GM12875 (cell line): ENCODE results near the gene MPST.

Experiments used
- H3K4me3 ChIP-seq: one replicate; pipeline ENCODE4 v1.5.1; 2011; ENCODE audit warnings: low read depth, low read length, control low read depth
- TF ChIP-seq, protein P1 (sequence below): IDR thresholded peaks from 2 replicates; pipeline ENCODE4 v1.5.1; 2011; ENCODE audit warnings: low read depth, mild to moderate bottlenecking, control low read depth, inconsistent platforms, low read length, moderate library complexity, borderline replicate concordance; ENCODE audit not compliant: insufficient read depth

Gene MPST

DNA sequence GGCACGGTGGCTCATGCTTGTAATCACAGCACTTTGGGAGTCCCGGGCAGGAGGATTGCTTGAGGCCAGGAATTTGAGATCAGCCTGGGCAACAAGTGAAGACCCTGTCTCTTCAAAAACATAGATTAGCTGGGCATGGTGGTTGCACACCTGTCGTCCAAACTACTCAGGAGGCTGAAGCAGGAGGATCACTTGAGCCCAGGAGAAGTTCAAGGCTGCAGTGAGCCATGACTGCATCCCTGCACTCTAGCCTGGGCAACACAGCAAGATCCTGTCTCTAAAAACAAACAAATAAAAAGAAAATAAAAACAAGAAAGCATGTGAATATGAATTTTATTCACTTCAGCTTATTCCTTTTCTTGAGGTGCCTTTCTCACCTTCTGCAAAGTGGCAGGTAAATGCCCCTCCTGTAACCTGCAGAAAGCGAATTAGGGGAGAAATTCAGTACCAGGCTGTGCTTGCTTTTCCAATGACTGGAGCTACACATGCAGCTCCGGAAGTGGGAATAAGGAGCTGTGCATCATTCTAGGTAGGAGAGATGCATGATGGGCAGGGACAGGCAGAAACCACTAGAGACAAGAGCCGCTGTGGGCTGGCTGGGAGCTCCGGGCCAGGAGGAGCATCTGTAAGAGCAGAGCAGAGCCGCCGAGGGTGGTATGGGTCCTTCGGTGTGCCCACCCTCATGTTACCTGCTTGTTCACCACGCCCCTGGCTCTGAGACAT is 17.3 kb downstream of the MPST start:
- TF ChIP-seq, protein P1, sequence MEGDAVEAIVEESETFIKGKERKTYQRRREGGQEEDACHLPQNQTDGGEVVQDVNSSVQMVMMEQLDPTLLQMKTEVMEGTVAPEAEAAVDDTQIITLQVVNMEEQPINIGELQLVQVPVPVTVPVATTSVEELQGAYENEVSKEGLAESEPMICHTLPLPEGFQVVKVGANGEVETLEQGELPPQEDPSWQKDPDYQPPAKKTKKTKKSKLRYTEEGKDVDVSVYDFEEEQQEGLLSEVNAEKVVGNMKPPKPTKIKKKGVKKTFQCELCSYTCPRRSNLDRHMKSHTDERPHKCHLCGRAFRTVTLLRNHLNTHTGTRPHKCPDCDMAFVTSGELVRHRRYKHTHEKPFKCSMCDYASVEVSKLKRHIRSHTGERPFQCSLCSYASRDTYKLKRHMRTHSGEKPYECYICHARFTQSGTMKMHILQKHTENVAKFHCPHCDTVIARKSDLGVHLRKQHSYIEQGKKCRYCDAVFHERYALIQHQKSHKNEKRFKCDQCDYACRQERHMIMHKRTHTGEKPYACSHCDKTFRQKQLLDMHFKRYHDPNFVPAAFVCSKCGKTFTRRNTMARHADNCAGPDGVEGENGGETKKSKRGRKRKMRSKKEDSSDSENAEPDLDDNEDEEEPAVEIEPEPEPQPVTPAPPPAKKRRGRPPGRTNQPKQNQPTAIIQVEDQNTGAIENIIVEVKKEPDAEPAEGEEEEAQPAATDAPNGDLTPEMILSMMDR, result no peak
- no peak overlapping the region for H3K4me3 ChIP-seq

DNA sequence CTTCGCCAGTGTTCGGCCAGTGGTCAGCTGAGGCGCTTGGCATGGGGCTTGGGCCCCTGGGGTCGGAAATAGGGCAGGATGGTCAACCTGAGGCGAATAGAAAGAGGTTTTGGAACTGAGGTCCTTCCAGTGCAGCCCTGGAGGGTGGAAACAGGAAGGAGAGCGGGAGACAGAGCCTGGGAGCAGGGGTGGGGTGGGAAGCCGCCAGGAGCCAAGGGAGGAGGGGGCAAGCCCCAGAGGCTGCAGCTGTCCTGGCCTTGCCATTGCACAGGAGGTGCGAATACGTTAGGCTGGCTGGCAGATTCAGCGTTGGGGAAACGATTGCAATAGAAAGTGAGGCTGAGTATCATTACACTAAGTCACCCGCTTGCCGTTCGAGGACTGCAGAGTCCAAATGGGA is 18.1 kb downstream of the MPST start:
- H3K4me3 ChIP-seq, result no peak overlapping the region
- TF ChIP-seq, protein P1, result no peak

DNA sequence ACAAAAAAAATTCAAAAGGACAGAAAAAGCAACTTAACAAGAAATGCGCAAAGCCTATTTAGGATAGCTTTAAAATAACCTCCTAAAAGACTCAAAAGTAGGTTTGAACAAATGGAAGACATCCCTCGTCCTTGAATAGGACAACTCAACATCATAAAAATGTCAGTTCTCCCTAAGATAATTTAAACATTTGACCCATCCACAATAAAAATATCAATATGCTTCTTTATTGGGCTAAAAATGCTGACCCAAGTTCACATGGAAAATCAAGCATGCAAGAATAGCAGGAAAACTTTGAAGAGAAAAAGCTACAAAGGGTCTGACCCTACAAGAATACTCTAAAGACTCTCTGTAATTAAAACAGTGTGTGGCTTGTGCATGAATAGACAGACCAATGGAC is 19.9 kb downstream of the MPST start:
- no peak overlapping the region for H3K4me3 ChIP-seq
- TF ChIP-seq, protein P1, result no peak

DNA sequence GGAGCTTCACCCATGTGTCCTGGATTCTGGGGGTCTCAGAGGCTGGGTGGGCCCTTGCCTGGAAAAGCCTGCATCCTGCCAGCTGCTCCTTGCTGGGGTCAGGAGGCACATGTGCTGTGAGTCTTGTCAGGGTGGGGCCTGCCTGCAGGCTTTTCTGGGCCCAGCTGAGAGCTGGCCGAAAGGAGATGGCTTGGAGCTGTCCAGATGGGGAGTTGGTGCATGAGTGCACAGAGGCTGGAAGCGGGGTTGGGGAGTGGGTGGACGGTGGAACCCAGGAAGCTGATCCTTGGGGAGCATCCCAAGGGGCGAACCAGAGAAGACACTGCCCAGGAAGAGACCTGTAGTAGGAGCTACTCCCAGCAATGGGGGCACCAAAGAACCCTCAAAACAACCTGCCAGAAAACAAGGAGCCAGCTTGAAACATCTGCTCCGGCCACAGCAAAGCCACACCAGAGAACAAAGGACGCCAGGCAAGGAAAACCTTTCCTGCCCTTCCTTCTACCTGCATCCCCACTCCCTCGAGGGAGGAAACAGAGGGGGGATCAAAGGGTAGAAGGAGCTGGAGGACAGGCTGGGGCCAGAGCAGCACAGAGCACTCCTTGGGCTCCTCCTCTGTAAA is 23.8 kb downstream of the MPST start:
- TF ChIP-seq, protein P1, result no peak
- no peak overlapping the region for H3K4me3 ChIP-seq

DNA sequence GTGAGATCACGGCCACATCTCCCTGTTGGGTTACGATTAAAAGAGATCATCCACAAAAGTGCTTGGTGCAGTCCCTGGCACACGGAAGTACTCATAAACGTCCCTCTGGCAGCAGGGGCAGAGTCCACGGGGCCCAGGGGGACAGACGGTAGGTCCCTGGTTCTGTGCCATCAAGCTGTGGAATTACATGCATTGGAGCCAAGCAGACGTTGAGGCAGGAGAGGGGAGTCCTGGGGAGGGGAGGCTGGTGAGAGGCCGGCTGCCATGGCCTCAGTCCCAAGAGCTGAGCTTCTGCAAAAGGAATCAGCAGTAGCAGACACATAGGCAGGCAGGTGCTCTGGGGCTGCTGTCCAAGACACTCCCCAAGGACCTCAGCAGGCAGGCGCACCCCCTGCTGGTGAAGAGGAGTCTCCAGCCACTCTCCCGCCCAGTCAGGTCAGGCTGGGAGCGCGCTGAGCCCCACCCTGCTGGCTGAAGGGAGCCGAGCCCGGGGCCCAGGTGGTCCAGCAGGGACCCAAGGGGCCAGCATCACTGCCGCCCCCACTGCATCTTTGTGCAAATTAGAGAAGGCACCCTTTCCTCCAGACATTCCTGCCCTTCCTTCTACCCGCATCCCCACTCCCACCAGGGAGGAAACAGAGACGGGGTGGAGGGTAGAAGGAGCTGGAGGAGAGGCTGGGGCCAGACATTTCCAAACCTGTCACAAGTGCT is 24.4 kb downstream of the MPST start:
- TF ChIP-seq, protein P1, result peak; percentile 94
- H3K4me3 ChIP-seq, result no peak overlapping the region

DNA sequence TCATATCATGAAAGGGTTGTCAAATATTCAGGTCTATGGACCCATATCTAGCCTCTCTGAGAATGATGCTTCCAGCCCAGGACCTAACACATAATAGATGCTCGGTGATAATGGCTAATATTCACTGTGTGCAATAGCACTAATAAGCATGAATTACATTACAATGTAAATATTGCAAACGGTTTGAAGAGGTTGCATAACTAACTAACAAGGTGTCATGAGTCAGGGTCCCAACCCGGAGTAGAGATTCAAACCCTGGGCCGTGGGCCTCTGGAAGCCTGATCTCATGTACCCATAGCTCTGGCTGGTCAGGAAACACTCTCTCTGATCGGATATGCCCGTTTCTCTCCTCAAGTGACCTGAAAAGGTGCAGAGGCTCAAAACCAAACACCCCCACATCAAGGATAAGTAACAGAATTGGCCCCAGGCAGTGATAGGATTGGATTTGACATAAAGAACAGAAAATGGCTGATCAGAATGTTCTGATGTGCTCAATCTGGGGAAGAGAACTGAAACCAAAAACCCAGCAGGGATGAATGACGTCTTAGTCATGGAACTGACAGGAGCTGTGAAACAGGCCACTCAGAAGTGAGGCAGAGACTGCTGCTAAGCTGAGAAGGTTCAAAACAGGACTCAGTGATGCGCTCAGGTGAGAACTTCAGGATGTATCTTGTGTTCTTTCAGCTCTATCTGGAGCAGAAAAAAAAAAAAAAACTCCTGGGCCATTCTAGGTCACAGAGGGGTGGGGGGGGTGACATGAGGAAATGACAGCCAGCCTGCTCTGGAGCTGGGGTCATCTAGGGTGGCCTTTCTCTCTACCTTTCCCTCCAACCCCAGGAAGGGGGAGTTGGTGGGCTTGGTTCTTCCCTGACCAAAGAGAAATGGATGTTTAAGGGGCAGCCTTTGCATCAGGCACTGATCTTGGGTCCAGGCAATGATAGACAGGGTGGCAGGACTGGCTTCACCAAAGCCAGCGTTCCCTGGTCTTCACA is 25.4 kb downstream of the MPST start:
- no peak overlapping the region for H3K4me3 ChIP-seq

More for the DNA sequence above, 25.4 kb downstream of the MPST start:
- TF ChIP-seq, protein P1, result no peak
